Activated CD8-positive, alpha-beta memory T cell treated with anti-CD3 and anti-CD28 coated beads, Interleukin-2, amount 50 U/mL, for 1 hour (primary cell): ENCODE results near the gene SLC2A8.

Experiments
- DNase-seq: peaks from one replicate; pipeline ENCODE4 v3.0.0-alpha.2; 2020; ENCODE audit errors: extremely low read depth

The SLC2A8 gene

GRCh38 chr9:127382541-127382940, 14.4 kb upstream of the SLC2A8 start:
- DNase-seq: no peak

- no peak for DNase-seq
Observed at GRCh38 chr9:127384016-127384730, 12.8 kb upstream of the SLC2A8 start.

- no peak for DNase-seq
Observed at GRCh38 chr9:127384901-127385300, 12.1 kb upstream of the SLC2A8 start.

GRCh38 chr9:127386249-127386648, 10.7 kb upstream of the SLC2A8 start:
- no peak for DNase-seq

- no peak for DNase-seq
Observed at GRCh38 chr9:127386981-127387380, 10.0 kb upstream of the SLC2A8 start.

- DNase-seq: peak; percentile 65
Observed at GRCh38 chr9:127388037-127388855, 8.7 kb upstream of the SLC2A8 start.

- DNase-seq: no peak
Observed at GRCh38 chr9:127388856-127389238, 8.1 kb upstream of the SLC2A8 start.

GRCh38 chr9:127389381-127390247, 7.4 kb upstream of the SLC2A8 start:
- DNase-seq: no peak

GRCh38 chr9:127390248-127390545, 6.8 kb upstream of the SLC2A8 start:
- DNase-seq: no peak

GRCh38 chr9:127390563-127390962, 6.4 kb upstream of the SLC2A8 start:
- no peak for DNase-seq

GRCh38 chr9:127392166-127392565, 4.8 kb upstream of the SLC2A8 start:
- no peak for DNase-seq

- DNase-seq: no peak
Observed at GRCh38 chr9:127392976-127393375, 4.0 kb upstream of the SLC2A8 start.

GRCh38 chr9:127393645-127394044, 3.3 kb upstream of the SLC2A8 start:
- DNase-seq: no peak

- no peak for DNase-seq
Observed at GRCh38 chr9:127395497-127396252, 1.3 kb upstream of the SLC2A8 start.

- DNase-seq: no peak
Observed at GRCh38 chr9:127396253-127396807, 639 bp upstream of the SLC2A8 start.

- no peak for DNase-seq
Observed at GRCh38 chr9:127397646-127398274, 791 bp downstream of the SLC2A8 start.

- no peak for DNase-seq
Observed at GRCh38 chr9:127398275-127398647, 1.3 kb downstream of the SLC2A8 start.

- no peak for DNase-seq
Observed at GRCh38 chr9:127398715-127399400, 1.9 kb downstream of the SLC2A8 start.

GRCh38 chr9:127399736-127400269, 2.8 kb downstream of the SLC2A8 start:
- DNase-seq: no peak
